HG02885 (cell line): Measurements from ENCODE around the gene DHRS12.
"Not testable (repeated sequence)": the region's sequence is repeated elsewhere in the genome, so short reads cannot be mapped to it uniquely, and the experiment has no call there.

Source experiments
- ATAC-seq: cut with Tn5 transposase; IDR thresholded peaks from one replicate; pipeline ENCODE4 v1.9.1; 2021; ENCODE audit warnings: mild to moderate bottlenecking; ENCODE audit not compliant: unreplicated experiment, poor library complexity

The DHRS12 gene

DNA sequence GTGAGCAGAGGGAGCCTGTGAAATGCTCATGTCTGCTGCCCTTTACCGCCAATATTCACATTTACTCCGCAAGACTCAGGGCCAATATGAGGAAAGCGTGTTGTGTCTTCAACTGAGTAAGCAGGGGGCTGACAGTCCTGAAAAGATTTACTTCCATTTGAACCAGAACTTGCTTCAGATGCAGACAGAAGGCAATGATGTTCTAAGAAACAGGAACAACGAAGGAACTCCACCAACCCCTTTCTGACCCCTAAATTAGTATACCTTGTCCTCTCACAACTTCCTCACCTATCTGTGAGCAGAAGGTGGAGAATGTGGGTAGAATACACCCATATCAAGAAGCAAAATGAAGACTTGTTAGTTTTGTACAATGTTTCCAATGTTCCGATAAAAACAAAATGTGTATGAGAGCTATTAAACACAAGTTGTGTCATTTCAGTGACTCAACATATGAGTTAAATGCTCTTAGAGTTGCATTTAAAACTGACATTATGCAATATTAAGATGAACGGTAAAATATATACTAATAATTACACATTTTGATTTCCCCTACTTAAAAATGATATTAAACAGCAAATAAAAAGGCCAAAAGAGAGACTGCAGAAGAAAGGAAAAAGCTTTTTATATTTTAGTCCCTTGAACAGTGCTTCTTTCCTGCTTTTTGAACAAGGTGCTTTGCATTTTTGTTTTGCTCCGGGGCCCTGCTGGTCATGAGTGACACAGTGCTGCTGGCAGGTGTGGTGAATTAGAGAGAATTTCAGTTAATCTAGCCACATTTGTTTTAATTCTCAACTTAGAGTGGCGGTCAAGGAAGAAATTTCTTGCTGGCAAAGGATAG, 25.0 kb upstream of the DHRS12 start:
- ATAC-seq = no peak

DNA sequence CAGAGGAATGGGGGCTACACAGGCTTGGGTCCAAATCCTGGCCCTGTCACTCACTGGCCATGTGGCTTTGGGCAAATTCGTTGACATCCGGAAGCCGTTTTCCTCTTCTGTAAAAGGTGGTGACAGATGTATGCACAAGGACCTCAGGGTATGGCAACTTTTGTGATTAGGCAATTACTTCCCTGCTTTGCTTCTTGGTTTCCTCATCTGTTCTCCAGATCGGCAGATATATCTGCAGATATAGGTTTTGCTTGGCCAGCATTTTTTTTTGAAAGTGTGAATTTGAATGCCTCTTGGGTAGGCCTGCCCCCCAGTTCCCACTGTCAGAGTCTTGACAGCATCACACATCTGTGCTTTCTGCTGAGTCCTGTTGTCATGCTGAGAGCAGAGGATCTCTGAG, 23.3 kb upstream of the DHRS12 start:
- ATAC-seq = no peak

DNA sequence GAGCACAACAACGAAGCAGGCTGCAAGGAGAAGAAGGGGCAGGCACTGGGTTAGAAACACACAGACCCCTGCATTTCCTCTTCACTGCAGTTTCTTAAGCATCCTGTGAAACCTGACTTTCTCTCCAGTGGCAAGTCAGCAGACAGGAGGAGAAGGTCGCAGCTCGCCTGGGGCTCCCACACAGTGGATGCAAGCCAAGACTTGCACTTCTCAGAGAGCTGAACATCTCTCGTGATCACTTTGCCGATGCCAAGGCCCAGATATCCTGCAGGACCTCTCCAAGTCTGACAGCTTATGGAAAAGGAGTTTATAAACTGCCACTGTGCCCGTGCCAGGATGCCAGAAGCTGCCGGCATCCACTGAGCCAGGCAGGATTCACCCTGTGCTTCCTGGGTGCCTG, 22.6 kb upstream of the DHRS12 start:
- no peak for ATAC-seq

DNA sequence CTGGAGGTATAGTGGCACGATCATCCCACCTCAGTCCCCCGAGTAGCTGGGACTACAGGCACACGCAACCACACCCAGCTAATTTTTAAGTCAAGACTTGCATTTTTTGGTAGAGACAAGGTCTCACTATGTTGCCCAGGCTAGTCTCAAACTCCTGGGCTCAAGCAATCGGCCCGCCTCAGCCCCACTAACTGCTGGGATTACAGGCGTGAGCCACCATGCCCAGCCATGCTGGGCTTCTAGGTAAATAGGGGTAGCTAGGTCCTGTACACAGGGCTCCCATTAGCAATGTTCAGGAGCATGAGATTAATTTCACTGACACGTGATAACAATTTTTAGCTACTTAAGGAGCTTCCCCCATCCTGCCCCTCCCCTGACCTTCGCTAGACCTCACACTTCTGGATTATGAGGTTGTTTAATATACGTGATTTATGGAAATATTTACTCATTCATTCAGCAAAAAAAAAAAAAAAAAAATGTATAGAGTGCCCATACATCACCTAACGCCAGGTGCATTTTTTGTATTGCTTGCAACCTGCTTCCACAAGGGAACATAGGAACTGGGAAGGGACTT, 21.8 kb upstream of the DHRS12 start:
- no peak for ATAC-seq

DNA sequence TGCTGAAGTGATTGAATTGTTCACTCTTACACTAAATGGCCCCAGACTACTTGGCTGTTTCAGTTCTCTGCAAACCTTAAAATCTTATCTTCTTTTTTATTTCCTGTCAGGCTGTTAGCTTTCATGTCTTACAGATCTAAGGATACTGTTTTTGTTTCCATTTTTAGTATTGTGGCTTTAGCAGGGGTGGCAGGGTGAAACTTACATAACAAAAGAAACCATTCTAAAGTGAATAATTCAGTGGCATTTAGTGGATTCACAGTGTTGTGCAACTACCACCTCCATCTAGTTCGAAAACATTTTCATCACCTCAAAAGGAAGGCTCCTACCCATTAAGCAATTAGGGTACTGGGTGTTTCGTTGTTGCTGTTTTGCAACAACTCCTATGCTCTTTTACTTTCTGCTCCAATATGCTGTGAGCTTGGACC, 21.2 kb upstream of the DHRS12 start:
- ATAC-seq = peak; percentile 42

DNA sequence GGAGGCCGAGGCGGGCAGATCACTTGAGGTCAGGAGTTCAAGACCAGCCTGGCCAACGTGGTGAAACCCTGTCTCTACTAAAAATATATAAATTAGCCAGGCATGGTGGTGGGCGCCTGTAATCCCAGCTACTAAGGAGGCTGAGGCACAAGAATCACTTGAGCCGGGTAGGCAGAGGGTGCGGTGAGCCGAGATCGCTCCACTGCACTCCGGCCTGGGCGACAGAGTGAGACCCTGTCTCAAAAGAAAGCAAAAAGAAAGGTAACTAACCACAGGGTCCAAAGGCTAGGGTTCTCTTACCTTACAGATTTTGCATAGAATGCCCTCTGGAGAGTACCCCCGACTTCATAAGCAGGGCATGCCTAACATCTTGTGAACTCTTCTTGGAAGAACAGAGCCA, 20.7 kb upstream of the DHRS12 start:
- ATAC-seq = not testable (repeated sequence)

DNA sequence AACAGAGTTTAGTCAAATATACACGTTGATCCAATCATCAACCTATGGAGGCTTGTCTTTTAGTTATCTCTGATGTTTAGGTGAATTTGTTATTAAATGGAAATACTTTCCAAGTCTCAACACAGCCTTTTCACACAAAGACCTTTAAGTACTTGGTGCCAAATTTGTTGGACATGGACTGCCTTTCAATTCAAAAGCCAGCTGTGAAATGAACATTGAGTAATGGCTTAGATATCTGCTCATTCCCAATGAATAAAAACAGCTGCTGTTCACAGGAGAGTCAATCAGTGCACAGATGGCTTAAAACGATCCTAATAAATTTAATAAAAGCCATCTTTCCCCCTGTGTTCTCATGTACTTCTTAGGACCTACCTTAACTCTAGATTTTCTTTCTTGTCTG, 19.9 kb upstream of the DHRS12 start:
- no peak for ATAC-seq

DNA sequence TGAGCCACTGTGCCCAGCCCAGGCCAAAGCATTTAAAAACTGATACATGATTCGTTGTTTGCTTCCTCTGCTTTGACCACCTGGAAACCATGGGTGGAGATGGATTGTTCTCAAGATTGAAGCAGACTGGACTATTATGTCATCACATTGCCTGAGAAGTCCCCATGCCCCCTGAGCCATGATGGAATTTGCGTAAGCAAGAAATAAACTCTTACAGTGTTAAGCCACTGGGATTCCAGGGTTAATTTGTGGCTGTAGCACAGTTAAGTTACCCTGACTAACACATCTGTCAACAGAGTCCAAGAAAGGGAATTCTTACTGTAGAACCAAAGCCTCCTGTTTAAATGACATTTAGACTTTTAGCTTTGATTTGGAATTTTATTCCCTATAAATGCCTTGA, 19.4 kb upstream of the DHRS12 start:
- no peak for ATAC-seq

DNA sequence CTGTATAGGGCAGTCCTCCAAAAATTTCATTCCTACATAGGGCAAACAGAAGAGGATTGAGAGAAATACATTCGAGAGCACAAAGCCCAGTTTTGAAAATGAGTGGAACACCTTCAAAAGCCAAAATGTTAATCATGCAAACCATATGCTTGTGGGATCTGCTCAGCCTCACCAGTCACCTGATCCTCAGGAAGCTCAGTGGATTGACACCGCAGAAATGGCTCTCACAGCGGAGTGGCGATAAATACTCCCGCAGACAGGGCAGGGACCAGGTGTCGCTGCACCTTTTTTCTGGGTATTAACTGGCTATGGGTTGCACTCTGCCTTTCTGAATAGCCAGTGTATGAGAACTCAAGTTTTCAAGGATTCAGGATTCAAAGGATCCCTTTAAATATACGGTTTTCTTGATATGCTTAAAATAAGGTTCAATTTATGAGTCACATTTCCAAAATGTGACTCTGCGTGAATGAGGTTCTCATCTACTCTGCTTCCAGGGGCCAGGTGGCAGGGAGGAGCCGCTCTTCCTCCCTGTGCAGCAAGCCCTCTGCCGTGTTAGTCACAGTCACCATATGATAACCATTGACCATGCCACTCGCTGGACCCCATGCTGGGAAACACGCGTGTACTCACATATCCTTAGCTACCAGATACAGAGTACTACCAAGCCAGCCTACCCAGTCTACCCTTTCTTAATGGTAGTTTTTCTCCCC, 18.3 kb upstream of the DHRS12 start:
- no peak for ATAC-seq

DNA sequence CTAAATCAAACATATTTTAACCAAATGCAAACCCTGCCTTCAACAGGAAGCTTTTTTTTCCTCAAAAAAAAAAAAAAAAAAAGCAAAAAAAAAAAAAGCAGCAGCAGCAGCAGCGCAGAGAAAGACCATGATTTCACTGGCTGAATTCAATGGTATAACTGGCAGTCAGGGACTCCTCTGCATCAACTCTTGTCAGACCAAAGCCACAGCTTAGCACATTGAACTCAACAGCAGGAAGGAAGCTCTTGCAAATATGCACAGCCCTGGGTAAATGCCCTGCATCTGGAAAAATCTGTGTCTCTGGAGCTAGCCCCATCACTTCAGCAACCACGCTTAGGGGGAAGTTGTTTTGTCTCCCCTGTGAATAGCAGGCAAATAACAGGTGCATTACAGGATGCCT, 17.6 kb upstream of the DHRS12 start:
- ATAC-seq = no peak

DNA sequence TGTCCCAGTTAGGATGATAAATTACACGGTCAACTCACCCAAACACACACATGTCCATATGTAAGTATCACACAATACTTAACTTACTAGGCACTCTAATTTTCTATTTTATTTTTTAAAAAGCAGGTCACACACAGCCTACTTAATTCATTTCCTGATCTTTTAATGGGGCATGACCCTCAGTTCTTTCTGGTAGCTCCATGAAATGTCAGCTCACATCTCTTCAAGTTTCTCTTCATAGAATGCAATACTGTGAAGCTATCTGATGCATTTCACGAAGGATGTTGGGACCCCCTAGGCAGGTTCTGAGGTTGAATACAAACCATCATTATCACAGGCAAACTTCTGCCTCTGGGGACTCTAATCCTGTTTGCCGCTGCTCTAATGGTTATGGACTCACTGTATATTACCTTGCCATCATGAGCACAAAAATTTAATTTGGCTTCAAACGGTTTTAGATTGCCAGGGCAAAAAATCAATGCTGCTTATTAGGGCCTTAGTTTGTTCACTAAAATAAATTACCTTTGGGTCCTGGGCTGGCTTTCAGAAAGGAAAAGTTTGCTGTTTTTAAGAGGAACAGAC, 16.1 kb upstream of the DHRS12 start:
- no peak for ATAC-seq

DNA sequence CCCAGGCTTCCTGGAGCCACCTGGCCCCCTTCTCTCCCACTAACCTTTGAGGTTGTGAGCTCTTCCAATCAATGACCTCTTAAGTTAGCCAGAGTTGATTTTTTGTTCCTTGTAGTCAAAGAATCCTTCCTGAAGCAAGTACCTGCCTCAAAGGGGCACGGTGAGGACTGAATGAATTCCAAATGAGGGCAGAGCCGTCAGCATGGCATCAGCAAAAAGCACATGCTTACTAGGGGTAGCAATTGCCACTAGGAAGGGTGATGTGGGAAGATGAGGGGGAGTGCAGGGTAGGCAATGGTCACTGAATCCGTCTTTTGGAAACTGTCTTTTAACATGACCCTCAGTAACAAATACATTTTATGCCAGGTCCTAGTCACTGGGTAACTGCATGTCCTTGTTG, 15.6 kb upstream of the DHRS12 start:
- ATAC-seq = no peak

DNA sequence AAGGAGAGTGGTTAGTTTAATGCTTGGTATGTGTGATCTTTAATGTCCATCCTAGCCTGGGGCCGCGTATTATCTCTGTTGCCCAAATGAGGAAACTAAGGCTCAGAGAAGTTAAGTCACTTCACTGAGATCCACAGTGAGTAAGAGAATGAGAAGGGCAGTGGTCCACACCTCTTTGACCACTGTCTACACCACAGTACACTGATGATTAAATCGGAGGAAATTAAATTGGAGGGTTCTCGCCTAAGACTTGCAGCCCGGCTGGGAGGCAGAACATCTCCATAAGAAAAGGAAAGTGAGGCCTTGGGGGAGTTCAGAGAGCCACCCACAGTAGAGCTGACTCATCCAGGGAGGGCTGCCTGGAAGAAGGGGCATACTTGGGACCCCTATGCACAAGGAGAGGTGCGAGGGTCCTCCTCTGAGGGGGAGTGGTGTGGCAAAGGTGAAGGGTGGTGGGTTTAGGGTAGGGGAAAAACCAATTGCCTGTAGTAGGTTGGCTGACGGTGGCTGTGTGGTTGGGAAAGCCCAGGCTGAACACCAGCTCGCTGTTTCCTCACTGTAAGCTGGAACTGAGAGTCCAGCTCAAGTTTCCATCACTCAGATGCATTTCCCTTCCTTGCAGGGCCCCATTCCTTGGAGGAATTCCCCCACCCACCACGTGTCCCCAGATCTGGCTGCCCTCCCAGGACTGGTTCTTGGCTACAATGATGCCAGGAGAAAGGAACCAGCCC, 15.0 kb upstream of the DHRS12 start:
- ATAC-seq = no peak

DNA sequence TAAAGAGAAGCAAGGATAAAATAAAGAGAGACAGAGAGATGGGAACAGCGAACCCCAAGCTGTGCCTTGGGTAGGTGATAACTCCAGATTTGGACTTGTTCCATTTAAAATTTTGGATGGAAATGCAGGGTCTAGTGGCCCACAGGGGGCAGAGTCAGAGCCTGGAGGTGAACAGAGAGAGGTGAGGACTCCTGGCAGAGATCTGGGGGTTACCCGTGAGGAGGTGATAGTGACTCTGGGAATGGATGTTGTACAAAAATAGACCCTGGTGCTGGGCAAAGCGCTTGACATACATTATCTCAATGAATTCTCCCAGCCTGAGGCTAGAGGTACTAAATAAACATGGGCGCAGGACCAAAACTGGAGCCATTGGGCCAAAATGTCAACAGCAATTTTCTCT, 14.3 kb upstream of the DHRS12 start:
- ATAC-seq = no peak

DNA sequence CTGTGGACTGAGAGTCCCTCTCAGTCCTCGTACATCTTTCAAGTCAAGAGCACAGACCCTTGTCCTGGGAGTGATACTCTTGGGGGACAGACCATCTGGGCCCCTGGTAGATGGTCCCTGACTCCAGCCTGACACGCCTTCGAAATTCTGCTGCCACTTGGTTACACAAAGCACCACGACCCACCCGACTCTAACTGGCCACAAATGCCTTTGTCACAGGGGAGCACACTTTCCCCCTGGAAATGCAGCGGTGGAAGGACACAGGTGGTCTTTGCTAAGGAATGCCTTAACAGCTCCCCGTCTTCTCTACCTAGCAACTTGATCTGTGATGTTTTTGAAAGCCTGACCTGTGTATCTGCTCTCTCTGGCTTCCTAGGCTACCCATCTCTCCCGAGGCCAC, 13.8 kb upstream of the DHRS12 start:
- ATAC-seq = no peak

DNA sequence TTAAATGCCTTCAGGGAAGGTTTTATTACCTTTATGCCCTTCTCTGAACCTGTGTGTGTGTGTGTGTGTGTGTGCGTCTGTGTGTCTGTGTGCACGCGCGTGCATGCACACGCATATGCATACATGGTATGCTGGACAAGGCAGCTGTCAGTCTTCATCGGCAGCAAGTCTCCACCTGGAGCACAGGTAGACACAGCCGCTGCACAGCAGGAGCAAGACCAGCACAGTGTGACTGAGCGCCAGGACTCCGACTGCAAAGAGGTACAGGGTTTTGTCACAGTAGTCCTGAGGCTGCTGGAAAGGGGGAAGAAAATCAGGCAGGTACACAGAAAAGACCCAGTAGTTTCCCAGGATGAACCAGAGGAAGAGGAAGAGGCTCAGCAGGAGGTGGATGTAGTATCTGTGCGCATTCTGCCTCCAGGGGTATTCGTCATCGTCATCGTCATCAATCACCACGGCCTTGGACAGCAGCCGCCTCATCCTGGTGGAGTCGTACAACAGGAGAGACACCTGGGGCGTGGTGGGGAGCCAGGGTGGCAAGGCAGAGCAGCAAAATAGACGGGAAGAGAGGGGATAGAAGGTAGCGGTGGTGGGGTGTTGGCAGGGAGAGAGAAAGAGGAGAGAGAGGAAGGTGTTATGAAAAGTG, 12.8 kb upstream of the DHRS12 start:
- no peak for ATAC-seq

DNA sequence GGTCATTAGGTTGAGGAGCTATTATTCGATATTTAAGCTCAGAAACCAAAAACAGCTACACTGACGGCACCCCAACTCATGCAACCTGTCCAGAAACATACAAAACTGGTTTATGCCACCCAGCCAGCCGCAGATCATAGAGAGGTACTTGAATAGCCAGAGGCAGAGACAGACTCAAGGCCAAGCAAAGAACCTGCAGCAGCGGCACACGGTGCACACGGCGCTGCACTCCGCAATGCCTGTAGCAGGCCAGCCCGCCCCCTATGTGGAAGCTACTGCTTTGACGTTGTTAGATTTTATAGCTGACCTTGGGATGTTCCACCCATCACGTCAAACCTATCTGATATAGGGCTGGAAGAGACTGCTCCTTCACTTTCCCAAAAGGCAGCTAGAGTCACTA, 11.9 kb upstream of the DHRS12 start:
- ATAC-seq = no peak

DNA sequence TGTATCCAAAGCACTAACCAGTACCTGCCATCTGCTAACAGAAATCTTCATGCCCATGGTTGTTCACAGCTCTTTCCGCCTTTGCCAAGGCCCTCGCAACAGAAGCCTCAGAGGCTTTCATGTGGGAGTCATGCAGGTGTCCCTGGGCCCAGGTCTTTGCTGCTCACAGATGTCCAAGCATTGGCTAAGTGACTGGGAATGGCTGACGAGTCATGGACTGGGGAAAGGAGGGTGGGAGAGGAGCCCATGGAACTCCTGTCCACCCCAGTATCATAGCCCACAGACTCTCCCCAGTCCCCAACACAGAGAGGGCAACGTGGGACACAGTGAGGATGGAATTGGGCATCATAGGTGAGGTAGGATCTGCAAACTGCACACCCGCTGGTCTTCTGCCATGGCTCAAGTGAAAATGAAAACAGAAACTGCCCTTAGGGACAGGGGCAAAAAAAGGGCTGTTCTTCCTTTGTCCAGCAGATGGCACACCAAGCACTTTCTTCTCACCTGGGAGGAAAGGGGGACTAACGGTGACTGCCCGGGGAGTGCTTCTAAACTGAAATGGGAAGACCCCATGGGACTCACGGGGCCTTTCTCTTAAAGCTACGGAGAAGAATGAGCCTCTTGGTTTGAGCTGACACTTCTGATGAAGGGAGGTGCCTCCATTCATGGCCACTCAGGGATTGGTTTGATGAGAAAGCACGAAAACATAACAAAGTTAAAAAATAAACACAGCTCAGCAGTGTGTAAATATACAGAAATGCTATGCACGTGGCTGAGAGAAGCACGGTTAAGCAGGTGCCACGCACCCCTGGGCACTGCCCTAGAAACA, 11.1 kb upstream of the DHRS12 start:
- ATAC-seq = peak; percentile 81

DNA sequence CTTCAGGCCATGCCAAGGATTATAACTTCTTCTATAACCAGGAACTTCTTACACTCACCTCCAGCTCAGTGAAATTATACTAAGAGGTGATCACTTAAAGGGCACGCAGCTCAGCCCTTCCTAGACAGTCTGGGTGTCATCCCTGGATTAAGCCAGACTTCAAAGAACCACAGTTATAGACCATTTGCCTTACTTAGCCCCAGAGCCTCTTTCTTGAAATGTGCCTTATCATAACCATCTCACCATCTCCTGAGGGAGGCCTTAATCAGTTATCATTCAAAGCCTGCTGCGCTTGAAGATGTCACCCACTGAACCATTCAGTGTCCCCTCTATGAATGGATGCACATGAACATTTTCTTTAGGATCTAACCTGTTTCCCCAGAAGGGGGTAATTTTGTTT, 10.1 kb upstream of the DHRS12 start:
- no peak for ATAC-seq
